IMR-90 (cell line): ENCODE data around the gene RIMBP2. TPM values are rescaled to one million over a fixed set of nuclear protein-coding genes. Genes with fewer than 3 reads are reported as not detected.
"Not testable (repeated sequence)": the region's sequence is repeated elsewhere in the genome, so short reads cannot be mapped to it uniquely, and the experiment has no call there.

Experiments
- ATAC-seq: fragments of 200-7000 bp; cut with Tn5 transposase; 2 replicates; pipeline ENCODE4 v1.9.1; 2020; ENCODE audit warnings: low read depth, mild to moderate bottlenecking, moderate library complexity
- BruUV-seq: library from RNA; stranded (reverse); fragments of 400-500 nt; replicated peaks from 2 replicates; lab custom pipeline; 2021; lab: Mats Ljungman, UMichigan
- CTCF ChIA-PET: fragments of 300-600 bp; formaldehyde crosslinking; extraction: SDS; loops from one replicate; lab custom pipeline; 2021; ENCODE audit warnings: antibody characterized with exemption; lab: Yijun Ruan, JAX
- POLR2A ChIA-PET: fragments of 300-600 bp; sonication (Branson Sonifier 250); formaldehyde crosslinking; loops from one replicate; lab custom pipeline; 2022; ENCODE audit warnings: antibody characterized with exemption; ENCODE audit not compliant: unreplicated experiment; lab: Charles Lee
- DNase-seq: peaks from one replicate; pipeline ENCODE4 v3.0.0; 2013
- H2AFZ ChIP-seq: replicated peaks from 2 replicates; pipeline ENCODE3; 2013; ENCODE audit warnings: low read length, mild to moderate bottlenecking; ENCODE audit not compliant: poor library complexity
- H2AK5ac ChIP-seq: 2 replicates; pipeline ENCODE4 v1.6.1; 2013; ENCODE audit warnings: low read depth, low read length, inconsistent platforms
- H2AK9ac ChIP-seq: replicated peaks from 2 replicates; pipeline ENCODE3; 2013; ENCODE audit warnings: mild to moderate bottlenecking, low read depth, low read length, moderate library complexity; ENCODE audit not compliant: poor library complexity
- H2BK120ac ChIP-seq: 2 replicates; pipeline ENCODE4 v1.6.1; 2013; ENCODE audit warnings: low read depth, low read length, inconsistent platforms
- H2BK15ac ChIP-seq: 3 replicates; pipeline ENCODE4 v1.6.1; 2013; ENCODE audit warnings: low read depth, low read length, inconsistent platforms
- H2BK20ac ChIP-seq: 2 replicates; pipeline ENCODE4 v1.6.1; 2013; ENCODE audit warnings: low read depth, mild to moderate bottlenecking, inconsistent platforms, low read length, moderate library complexity
- H2BK5ac ChIP-seq: 2 replicates; pipeline ENCODE4 v1.6.1; 2013; ENCODE audit warnings: mild to moderate bottlenecking, low read depth, low read length, inconsistent platforms; ENCODE audit not compliant: poor library complexity, severe bottlenecking
- H3K14ac ChIP-seq: replicated peaks from 2 replicates; pipeline ENCODE4 v1.6.1; 2013; ENCODE audit warnings: low read depth, low read length, inconsistent platforms
- H3K18ac ChIP-seq: 2 replicates; pipeline ENCODE4 v1.6.1; 2013; ENCODE audit warnings: low read depth, low read length, control low read depth
- H3K23ac ChIP-seq: 2 replicates; pipeline ENCODE4 v1.6.1; 2013; ENCODE audit warnings: low read depth, low read length, inconsistent platforms
- H3K27ac ChIP-seq: 2 replicates; pipeline ENCODE4 v1.5.1; 2013; ENCODE audit warnings: mild to moderate bottlenecking, control low read depth, low read length; ENCODE audit not compliant: insufficient read depth
- H3K27me3 ChIP-seq: 2 replicates; pipeline ENCODE4 v1.6.1; 2013; ENCODE audit warnings: low read length; ENCODE audit not compliant: control insufficient read depth, insufficient read depth
- H3K36me3 ChIP-seq: 2 replicates; pipeline ENCODE4 v1.6.1; 2013; ENCODE audit warnings: low read length, mixed read lengths; ENCODE audit not compliant: control insufficient read depth, insufficient read depth
- H3K4ac ChIP-seq: 2 replicates; pipeline ENCODE4 v1.6.1; 2013; ENCODE audit warnings: low read depth, low read length, inconsistent platforms
- H3K4me1 ChIP-seq: 2 replicates; pipeline ENCODE4 v1.6.1; 2013; ENCODE audit warnings: low read length, mixed read lengths; ENCODE audit not compliant: control insufficient read depth, insufficient read depth
- H3K4me2 ChIP-seq: 2 replicates; pipeline ENCODE4 v1.6.1; 2013; ENCODE audit warnings: low read depth, mild to moderate bottlenecking, control low read depth, low read length, moderate library complexity
- H3K4me3 ChIP-seq: 2 replicates; pipeline ENCODE4 v1.5.1; 2013; ENCODE audit warnings: low read depth, mild to moderate bottlenecking, control low read depth, low read length, moderate library complexity; ENCODE audit not compliant: insufficient read depth
- H3K56ac ChIP-seq: 2 replicates; pipeline ENCODE4 v1.6.1; 2013; ENCODE audit warnings: low read length, inconsistent platforms; ENCODE audit not compliant: insufficient read depth; ENCODE audit errors: extremely low read depth
- H3K79me1 ChIP-seq, 2 experiments: 2 replicates each; pipeline ENCODE4 v1.6.1; 2013; ENCODE audit warnings: low read length in 2 of 2, inconsistent platforms in 1 of 2, low read depth in 1 of 2
- H3K9ac ChIP-seq: 2 replicates; pipeline ENCODE4 v1.6.1; 2013; ENCODE audit warnings: low read depth, low read length, control low read depth
- H3K9me1 ChIP-seq: 2 replicates; pipeline ENCODE4 v1.6.1; 2013; ENCODE audit warnings: low read length, inconsistent platforms; ENCODE audit not compliant: insufficient read depth
- H3K9me3 ChIP-seq: 2 replicates; pipeline ENCODE4 v1.6.1; 2013; ENCODE audit warnings: low read length; ENCODE audit not compliant: control insufficient read depth, insufficient read depth
- H4K20me1 ChIP-seq: 2 replicates; pipeline ENCODE4 v1.6.1; 2013; ENCODE audit warnings: low read length, inconsistent platforms; ENCODE audit not compliant: insufficient read depth
- H4K5ac ChIP-seq: 2 replicates; pipeline ENCODE4 v1.6.1; 2013; ENCODE audit warnings: mild to moderate bottlenecking, low read depth, low read length, control low read depth
- H4K8ac ChIP-seq, 2 experiments: 2 replicates each; pipeline ENCODE4 v1.6.1; 2013; ENCODE audit warnings: low read depth in 2 of 2, low read length in 2 of 2, control low read depth in 1 of 2, inconsistent platforms in 1 of 2
- H4K91ac ChIP-seq: 2 replicates; pipeline ENCODE4 v1.6.1; 2013; ENCODE audit warnings: low read depth, low read length, inconsistent platforms; ENCODE audit not compliant: insufficient read depth
- WGBS, 2 experiments: methylation state at CpG; one replicate each; pipeline versions ENCODE4 v1.1.5 to v1.1.7; 2013; ENCODE audit warnings: missing lambda C conversion rate in 2 of 2; ENCODE audit not compliant: insufficient read length in 1 of 2; ENCODE audit errors: extremely low coverage in 2 of 2; 5-methylcytosine and 5-hydroxymethylcytosine counted together
- dilution Hi-C: fragments of 300-500 bp; cut with HindIII; formaldehyde crosslinking; loops from one replicate; pipeline ENCODE4 v1.14.3; 2018; ENCODE audit warnings: low sequenced_read_pairs; ENCODE audit not compliant: unreplicated experiment
- in situ Hi-C: fragments of 300-500 bp; cut with MboI; formaldehyde crosslinking; loops from 3 replicates; pipeline ENCODE4 v1.14.3; 2019; ENCODE audit warnings: low sequenced_read_pairs, inconsistent platforms, mixed read lengths
- intact Hi-C: fragments of 100-400 bp; cut with micrococcal nuclease; formaldehyde crosslinking; loops from 2 replicates; pipeline ENCODE4 v1.10.0; 2022
- polyA plus RNA-seq, 3 experiments: library from polyadenylated mRNA; depleted of rRNA; stranded (reverse); fragments of >200 nt; gene quantifications; 2 replicates each; pipeline ENCODE4 v1.2.3, GENCODE V29; 2012; ENCODE audit warnings: low replicate concordance in 1 of 3
- total RNA-seq: library from RNA; depleted of rRNA; stranded (reverse); fragments of >200 nt; gene quantifications from 2 replicates; pipeline ENCODE4 v1.2.3, GENCODE V29; 2012

Gene RIMBP2
- total and polyA plus RNA-seq, 2 of the 4 experiments (the other 2 are of a cell fraction): not detected

GRCh38 chr12:130752037-130752436 is 35.9 kb upstream of the RIMBP2 start:
- H2BK20ac ChIP-seq, H3K4me1 ChIP-seq, CTCF ChIA-PET, ATAC-seq, in situ Hi-C loops, H2AK9ac ChIP-seq, H3K14ac ChIP-seq, H3K27me3 ChIP-seq, H2AK5ac ChIP-seq, H3K9me1 ChIP-seq, H4K20me1 ChIP-seq, H2BK120ac ChIP-seq, H2BK15ac ChIP-seq, H3K27ac ChIP-seq, H3K23ac ChIP-seq, POLR2A ChIA-PET, H3K9ac ChIP-seq, H3K18ac ChIP-seq, H3K79me1 ChIP-seq, H3K4me2 ChIP-seq, H3K56ac ChIP-seq, dilution Hi-C loops, H4K5ac ChIP-seq, H3K36me3 ChIP-seq, H3K4ac ChIP-seq, BruUV-seq, H4K91ac ChIP-seq, H2AFZ ChIP-seq, H3K4me3 ChIP-seq, H4K8ac ChIP-seq, H2BK5ac ChIP-seq, DNase-seq, intact Hi-C loops: not testable (repeated sequence)
- peaks cover 11% of the 10 kb centered on the region; the same call in 1 of the 2 replicates for H3K9me3 ChIP-seq
- 80% methylated on average over 1 of the region's 11 CpGs; no CpG with 5 or more reads in 1 of the 2 experiments for WGBS, 2 experiments
